ENCODE results near the gene ZMYND11. TPM values are rescaled to one million over a fixed set of nuclear protein-coding genes. Genes with fewer than 3 reads are reported as not detected.

The ZMYND11 gene
- total and polyA plus RNA-seq, 2 experiments from 2014 or later = 31.5 to 70.2 TPM

DNA sequence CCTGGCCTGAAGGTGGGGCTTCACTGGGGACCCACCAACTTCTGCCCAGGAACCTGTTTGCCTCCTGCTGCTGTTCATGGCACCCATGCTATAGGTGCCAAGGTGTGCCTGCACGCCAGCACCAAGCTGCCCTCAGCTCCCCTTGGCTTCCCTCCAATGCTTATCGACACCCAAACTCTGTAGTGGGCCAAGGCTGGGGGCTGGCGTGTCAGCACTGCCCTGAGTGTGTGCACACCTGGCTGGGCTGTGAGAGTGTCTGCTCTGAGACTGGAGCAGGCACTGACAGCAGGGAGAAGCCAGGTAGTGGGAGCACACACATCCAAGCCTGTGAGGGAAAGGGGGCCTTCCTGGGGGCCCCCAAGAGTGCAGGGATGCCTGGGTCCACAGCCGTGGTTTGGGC lies 43.1 kb upstream of the ZMYND11 start:
- Histone ChIP-seq H3K9me3 (ENCODE audit: low read depth) (no peaks in the 10 kb centered on the region), H4K20me1 (ENCODE audit: insufficient read depth, poor library complexity, severe bottlenecking) (no peaks in the 10 kb centered on the region), H3K27ac (no peak overlapping the region), H3K4me3 (no peak overlapping the region), H3K79me2 (no peaks in the 10 kb centered on the region), H3K9me2 (replicated peaks; ENCODE audit: insufficient read depth) (no peaks in the 10 kb centered on the region), H3K36me3 (replicated peaks; ENCODE audit: insufficient read depth, low read depth) (no peaks in the 10 kb centered on the region), H3K4me1 (ENCODE audit: insufficient read depth) (peaks cover 10% of the 10 kb centered on the region), H2AFZ (no peak overlapping the region), H3K4me2 (no peak overlapping the region), H3K27me3 (no peaks in the 10 kb centered on the region)
- no peak for DNase-seq (ENCODE audit: low spot score)
- TF ChIP-seq, protein P1, sequence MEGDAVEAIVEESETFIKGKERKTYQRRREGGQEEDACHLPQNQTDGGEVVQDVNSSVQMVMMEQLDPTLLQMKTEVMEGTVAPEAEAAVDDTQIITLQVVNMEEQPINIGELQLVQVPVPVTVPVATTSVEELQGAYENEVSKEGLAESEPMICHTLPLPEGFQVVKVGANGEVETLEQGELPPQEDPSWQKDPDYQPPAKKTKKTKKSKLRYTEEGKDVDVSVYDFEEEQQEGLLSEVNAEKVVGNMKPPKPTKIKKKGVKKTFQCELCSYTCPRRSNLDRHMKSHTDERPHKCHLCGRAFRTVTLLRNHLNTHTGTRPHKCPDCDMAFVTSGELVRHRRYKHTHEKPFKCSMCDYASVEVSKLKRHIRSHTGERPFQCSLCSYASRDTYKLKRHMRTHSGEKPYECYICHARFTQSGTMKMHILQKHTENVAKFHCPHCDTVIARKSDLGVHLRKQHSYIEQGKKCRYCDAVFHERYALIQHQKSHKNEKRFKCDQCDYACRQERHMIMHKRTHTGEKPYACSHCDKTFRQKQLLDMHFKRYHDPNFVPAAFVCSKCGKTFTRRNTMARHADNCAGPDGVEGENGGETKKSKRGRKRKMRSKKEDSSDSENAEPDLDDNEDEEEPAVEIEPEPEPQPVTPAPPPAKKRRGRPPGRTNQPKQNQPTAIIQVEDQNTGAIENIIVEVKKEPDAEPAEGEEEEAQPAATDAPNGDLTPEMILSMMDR (IDR thresholded peaks at IDR 0.05; ENCODE audit: poor library complexity) = no peak
- no peak for TF ChIP-seq EZH2 (IDR thresholded peaks at IDR 0.05; ENCODE audit: borderline replicate concordance)
- TF ChIP-seq EZH2phosphoT487 (IDR thresholded peaks at IDR 0.05; ENCODE audit: low read depth, severe bottlenecking, unreplicated experiment) = no peak
- WGBS (ENCODE audit: low lambda C conversion rate, missing lambda C conversion rate) = 87% methylated on average over 4 of the region's 4 CpGs

DNA sequence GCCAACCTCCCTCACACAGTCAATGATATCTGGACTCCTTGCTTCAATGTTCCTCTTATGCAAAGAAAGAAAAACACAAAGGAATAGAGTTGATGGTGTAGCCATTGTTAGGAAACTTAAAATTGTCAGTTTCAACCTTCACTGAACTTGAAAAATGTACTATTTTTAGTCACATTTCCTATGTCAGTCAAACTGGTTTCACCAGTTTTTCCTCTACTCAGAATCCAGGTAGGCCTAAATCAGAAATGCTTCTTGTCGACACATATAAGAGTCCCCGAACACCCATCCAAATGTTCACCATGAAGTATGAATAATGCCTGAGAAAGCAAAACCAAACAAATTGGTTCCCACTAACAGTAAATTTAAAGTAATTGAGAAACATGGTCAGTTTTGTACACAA lies 42.4 kb upstream of the ZMYND11 start:
- no peak overlapping the region for H3K4me3 ChIP-seq
- no peaks in the 10 kb centered on the region for H3K9me2 ChIP-seq (replicated peaks; ENCODE audit: insufficient read depth)
- peaks cover 10% of the 10 kb centered on the region for H3K4me1 ChIP-seq (ENCODE audit: insufficient read depth)
- TF ChIP-seq EZH2phosphoT487 (IDR thresholded peaks at IDR 0.05; ENCODE audit: low read depth, severe bottlenecking, unreplicated experiment) (no peak), EZH2 (IDR thresholded peaks at IDR 0.05; ENCODE audit: borderline replicate concordance) (no peak)
- TF ChIP-seq, protein P1 (IDR thresholded peaks at IDR 0.05; ENCODE audit: poor library complexity) = no peak
- H3K27me3 ChIP-seq = no peaks in the 10 kb centered on the region
- no peaks in the 10 kb centered on the region for H3K36me3 ChIP-seq (replicated peaks; ENCODE audit: insufficient read depth, low read depth)
- H3K79me2 ChIP-seq = no peaks in the 10 kb centered on the region
- H3K27ac ChIP-seq = peak overlapping the region; percentile 15
- no peaks in the 10 kb centered on the region for H4K20me1 ChIP-seq (ENCODE audit: insufficient read depth, poor library complexity, severe bottlenecking)
- no peak overlapping the region for H2AFZ ChIP-seq
- no peak for DNase-seq (ENCODE audit: low spot score)
- no peak overlapping the region for H3K4me2 ChIP-seq
- H3K9me3 ChIP-seq (ENCODE audit: low read depth) = no peaks in the 10 kb centered on the region
- 70% methylated on average over 2 of the region's 2 CpGs for WGBS (ENCODE audit: low lambda C conversion rate, missing lambda C conversion rate)

DNA sequence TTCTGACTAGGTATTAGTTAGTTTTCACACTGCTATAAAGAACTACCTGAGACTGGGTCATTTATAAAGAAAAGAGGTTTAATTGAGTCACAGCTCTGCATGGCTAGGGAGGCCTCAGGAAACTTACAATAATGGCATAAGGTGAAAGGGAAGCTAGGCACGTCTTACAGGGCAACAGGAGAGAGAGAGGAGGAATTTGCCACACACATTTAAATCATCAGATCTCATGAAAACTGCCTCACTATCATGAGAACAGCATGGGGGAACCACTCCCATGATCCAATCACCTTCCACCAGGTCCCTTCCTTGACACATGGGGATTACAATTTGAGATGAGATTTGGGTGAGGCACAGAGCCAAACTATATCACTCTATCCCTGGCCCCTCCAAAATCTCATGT lies 40.6 kb upstream of the ZMYND11 start:
- 47% methylated on average over 1 of the region's 1 CpG for WGBS (ENCODE audit: low lambda C conversion rate, missing lambda C conversion rate)
- Histone ChIP-seq H3K9me3 (ENCODE audit: low read depth) (no peaks in the 10 kb centered on the region), H3K4me1 (ENCODE audit: insufficient read depth) (peaks cover 7% of the 10 kb centered on the region), H3K9me2 (replicated peaks; ENCODE audit: insufficient read depth) (no peaks in the 10 kb centered on the region), H3K36me3 (replicated peaks; ENCODE audit: insufficient read depth, low read depth) (no peaks in the 10 kb centered on the region), H2AFZ (no peak overlapping the region), H3K4me3 (no peak overlapping the region), H3K79me2 (no peaks in the 10 kb centered on the region), H3K27me3 (no peaks in the 10 kb centered on the region), H3K4me2 (no peak overlapping the region), H4K20me1 (ENCODE audit: insufficient read depth, poor library complexity, severe bottlenecking) (no peaks in the 10 kb centered on the region), H3K27ac (no peak overlapping the region)
- DNase-seq (ENCODE audit: low spot score) = no peak
- no peak for TF ChIP-seq EZH2 (IDR thresholded peaks at IDR 0.05; ENCODE audit: borderline replicate concordance)
- TF ChIP-seq, protein P1 (IDR thresholded peaks at IDR 0.05; ENCODE audit: poor library complexity) = no peak
- no peak for TF ChIP-seq EZH2phosphoT487 (IDR thresholded peaks at IDR 0.05; ENCODE audit: low read depth, severe bottlenecking, unreplicated experiment)

All from hepatocyte (in vitro differentiated cells).